ENCODE results near the gene PKP4. TPM values are rescaled to one million over a fixed set of nuclear protein-coding genes. Genes with fewer than 3 reads are reported as not detected.

PKP4 gene
- total RNA-seq, 2 experiments from 2014 or later, result 68.7 to 73.2 TPM

- intact Hi-C loops (cut with micrococcal nuclease; ENCODE audit: unreplicated experiment), result no loop called here
- Histone ChIP-seq H4K20me1 (ENCODE audit: insufficient read depth, low read length) (no peaks in the 10 kb centered on the region), H3K9me2 (ENCODE audit: insufficient read depth, low read length) (no peaks in the 10 kb centered on the region), H3K9me3 (ENCODE audit: low read length) (no peaks in the 10 kb centered on the region; the same call in 1 of the 2 replicates), H3K27ac (ENCODE audit: low read depth, low read length, poor library complexity, severe bottlenecking) (no peak overlapping the region), H2AFZ (ENCODE audit: low read length) (no peak overlapping the region), H3K36me3 (ENCODE audit: insufficient read depth, low read length) (peaks cover 47% of the 10 kb centered on the region), H3K79me2 (ENCODE audit: insufficient read depth, low read depth, low read length) (no peaks in the 10 kb centered on the region), H3K4me1 (ENCODE audit: insufficient read depth, low read length, poor library complexity, severe bottlenecking) (peaks cover 3% of the 10 kb centered on the region), H3K4me2 (ENCODE audit: low read length) (no peak overlapping the region), H3K4me3 (ENCODE audit: low read depth, low read length, poor library complexity, severe bottlenecking) (no peak overlapping the region)
- no TSS peak for BruUV-seq (replicated peaks)
- ChIA-PET CTCF (ENCODE audit: unreplicated experiment) (no interaction called here), POLR2A (interaction anchor here (0.6 to 1.0 kb wide), 3 partner anchors 10 to 60 kb away, joined by 3 to 6 read pairs (median 3); no protein-coding TSS in a partner anchor)
- no peak for TF ChIP-seq EZH2phosphoT487 (IDR thresholded peaks at IDR 0.05; ENCODE audit: borderline replicate concordance, low read depth, low read length)
- TF ChIP-seq CTCF (conservative IDR thresholded peaks at IDR 0.05; ENCODE audit: low read length), result no peak
- DNase-seq (ENCODE audit: low spot score), result no peak
Measured at GRCh38 chr2:158634627-158635026, 177.9 kb downstream of the PKP4 start.

- BruUV-seq (replicated peaks), result no TSS peak
Measured at GRCh38 chr2:158635961-158636601, 179.3 kb downstream of the PKP4 start.

More at GRCh38 chr2:158635961-158636601, 179.3 kb downstream of the PKP4 start:
- Histone ChIP-seq H3K9me2 (ENCODE audit: insufficient read depth, low read length) (no peaks in the 10 kb centered on the region), H4K20me1 (ENCODE audit: insufficient read depth, low read length) (no peaks in the 10 kb centered on the region), H3K4me3 (ENCODE audit: low read depth, low read length, poor library complexity, severe bottlenecking) (no peak overlapping the region), H2AFZ (ENCODE audit: low read length) (no peak overlapping the region), H3K79me2 (ENCODE audit: insufficient read depth, low read depth, low read length) (no peaks in the 10 kb centered on the region), H3K36me3 (ENCODE audit: insufficient read depth, low read length) (peaks cover 47% of the 10 kb centered on the region), H3K4me1 (ENCODE audit: insufficient read depth, low read length, poor library complexity, severe bottlenecking) (peaks cover 18% of the 10 kb centered on the region), H3K27ac (ENCODE audit: low read depth, low read length, poor library complexity, severe bottlenecking) (no peak overlapping the region), H3K4me2 (ENCODE audit: low read length) (no peak overlapping the region), H3K9me3 (ENCODE audit: low read length) (no peaks in the 10 kb centered on the region; the same call in 1 of the 2 replicates)
- TF ChIP-seq CTCF (conservative IDR thresholded peaks at IDR 0.05; ENCODE audit: low read length) (no peak), EZH2phosphoT487 (IDR thresholded peaks at IDR 0.05; ENCODE audit: borderline replicate concordance, low read depth, low read length) (no peak)
- DNase-seq (ENCODE audit: low spot score), result no peak
- ChIA-PET POLR2A (no interaction called here), CTCF (ENCODE audit: unreplicated experiment) (no interaction called here)
- intact Hi-C loops (cut with micrococcal nuclease; ENCODE audit: unreplicated experiment), result no loop called here

All from OCI-LY7 (cell line).